Measurements from ENCODE around the gene SLC39A11.
"Not testable (repeated sequence)": the region's sequence is repeated elsewhere in the genome, so short reads cannot be mapped to it uniquely, and the experiment has no call there.

The SLC39A11 gene

GRCh38 chr17:72710202-72710601, 382.3 kb downstream of the SLC39A11 start:
- Histone ChIP-seq H3K36me3 (peaks cover 31% of the 10 kb centered on the region), H4K20me1 (no peaks in the 10 kb centered on the region), H3K4me3 (no peak overlapping the region), H3K27me3 (no peaks in the 10 kb centered on the region), H3K9me3 (peaks cover 26% of the 10 kb centered on the region), H3K27ac (no peak overlapping the region), H3K4me1 (no peaks in the 10 kb centered on the region), H3K4me2 (no peak overlapping the region), H3K9ac (no peak overlapping the region)
- no peak for TF ChIP-seq Cebpa-rat (IDR thresholded peaks at IDR 0.05)

- Histone ChIP-seq H3K36me3 (peaks cover 36% of the 10 kb centered on the region), H3K9me3 (peaks cover 26% of the 10 kb centered on the region)
- H3K9ac ChIP-seq, H3K27ac ChIP-seq, H3K27me3 ChIP-seq, H3K4me3 ChIP-seq, H3K4me2 ChIP-seq, H4K20me1 ChIP-seq, H3K4me1 ChIP-seq: not testable (repeated sequence)
These were observed 383.8 kb downstream of the SLC39A11 start for GRCh38 chr17:72708682-72709081.

- H3K4me2 ChIP-seq: no peak overlapping the region
- no peaks in the 10 kb centered on the region for H3K27me3 ChIP-seq
- TF ChIP-seq Cebpa-rat (IDR thresholded peaks at IDR 0.05): no peak
- no peaks in the 10 kb centered on the region for H3K4me1 ChIP-seq
- no peak overlapping the region for H3K4me3 ChIP-seq
- no peak overlapping the region for H3K9ac ChIP-seq
- peaks cover 26% of the 10 kb centered on the region for H3K9me3 ChIP-seq
- H3K27ac ChIP-seq: no peak overlapping the region
- H4K20me1 ChIP-seq: no peaks in the 10 kb centered on the region
- peaks cover 32% of the 10 kb centered on the region for H3K36me3 ChIP-seq
These were observed 384.6 kb downstream of the SLC39A11 start for GRCh38 chr17:72707881-72708280.

- Histone ChIP-seq H3K27me3 (no peaks in the 10 kb centered on the region), H4K20me1 (no peaks in the 10 kb centered on the region), H3K4me1 (no peaks in the 10 kb centered on the region), H3K4me2 (no peak overlapping the region), H3K36me3 (peaks cover 19% of the 10 kb centered on the region), H3K9me3 (peaks cover 26% of the 10 kb centered on the region), H3K9ac (no peak overlapping the region), H3K4me3 (no peak overlapping the region), H3K27ac (no peak overlapping the region)
- no peak for TF ChIP-seq Cebpa-rat (IDR thresholded peaks at IDR 0.05)
These were observed 386.0 kb downstream of the SLC39A11 start for GRCh38 chr17:72706396-72706981.

GRCh38 chr17:72705905-72706395, 386.5 kb downstream of the SLC39A11 start:
- Histone ChIP-seq H3K27ac (no peak overlapping the region), H4K20me1 (no peaks in the 10 kb centered on the region), H3K36me3 (peaks cover 18% of the 10 kb centered on the region), H3K4me1 (no peaks in the 10 kb centered on the region), H3K4me3 (no peak overlapping the region), H3K4me2 (no peak overlapping the region), H3K9me3 (peaks cover 26% of the 10 kb centered on the region), H3K27me3 (no peaks in the 10 kb centered on the region), H3K9ac (no peak overlapping the region)
- TF ChIP-seq Cebpa-rat (IDR thresholded peaks at IDR 0.05): no peak

- H3K9ac ChIP-seq: no peak overlapping the region
- H3K4me3 ChIP-seq: no peak overlapping the region
- H4K20me1 ChIP-seq: no peaks in the 10 kb centered on the region
- no peak overlapping the region for H3K27ac ChIP-seq
- H3K4me1 ChIP-seq: peaks cover 8% of the 10 kb centered on the region
- H3K27me3 ChIP-seq: no peaks in the 10 kb centered on the region
- no peak for TF ChIP-seq Cebpa-rat (IDR thresholded peaks at IDR 0.05)
- peaks cover 25% of the 10 kb centered on the region for H3K36me3 ChIP-seq
- H3K4me2 ChIP-seq: no peak overlapping the region
- H3K9me3 ChIP-seq: peaks cover 34% of the 10 kb centered on the region
These were observed 389.5 kb downstream of the SLC39A11 start for GRCh38 chr17:72702998-72703397.

- Histone ChIP-seq H3K36me3 (peaks cover 25% of the 10 kb centered on the region), H3K9ac (no peak overlapping the region), H3K27ac (no peak overlapping the region), H3K27me3 (no peaks in the 10 kb centered on the region), H4K20me1 (no peaks in the 10 kb centered on the region), H3K4me3 (no peak overlapping the region), H3K4me2 (no peak overlapping the region), H3K4me1 (peaks cover 11% of the 10 kb centered on the region), H3K9me3 (peaks cover 31% of the 10 kb centered on the region)
- TF ChIP-seq Cebpa-rat (IDR thresholded peaks at IDR 0.05): no peak
These were observed 390.3 kb downstream of the SLC39A11 start for GRCh38 chr17:72702136-72702735.

GRCh38 chr17:72700226-72700625, 392.3 kb downstream of the SLC39A11 start:
- Histone ChIP-seq H3K9me3 (peaks cover 31% of the 10 kb centered on the region), H4K20me1 (no peaks in the 10 kb centered on the region), H3K4me3 (no peak overlapping the region), H3K4me2 (no peak overlapping the region), H3K27ac (no peak overlapping the region), H3K36me3 (peaks cover 25% of the 10 kb centered on the region), H3K27me3 (no peaks in the 10 kb centered on the region), H3K9ac (no peak overlapping the region), H3K4me1 (peaks cover 11% of the 10 kb centered on the region)
- no peak for TF ChIP-seq Cebpa-rat (IDR thresholded peaks at IDR 0.05)

- Histone ChIP-seq H3K36me3 (peaks cover 22% of the 10 kb centered on the region), H3K27ac (no peak overlapping the region), H3K9ac (no peak overlapping the region), H3K9me3 (peaks cover 31% of the 10 kb centered on the region), H3K4me2 (no peak overlapping the region), H3K4me1 (peaks cover 11% of the 10 kb centered on the region), H3K4me3 (no peak overlapping the region), H4K20me1 (no peaks in the 10 kb centered on the region), H3K27me3 (no peaks in the 10 kb centered on the region)
- no peak for TF ChIP-seq Cebpa-rat (IDR thresholded peaks at IDR 0.05)
These were observed 392.9 kb downstream of the SLC39A11 start for GRCh38 chr17:72699545-72699944.

- H3K27ac ChIP-seq: no peak overlapping the region
- no peak overlapping the region for H3K4me3 ChIP-seq
- H3K36me3 ChIP-seq: peaks cover 20% of the 10 kb centered on the region
- no peaks in the 10 kb centered on the region for H3K27me3 ChIP-seq
- no peaks in the 10 kb centered on the region for H4K20me1 ChIP-seq
- H3K4me1 ChIP-seq: peaks cover 11% of the 10 kb centered on the region
- no peak overlapping the region for H3K4me2 ChIP-seq
- H3K9me3 ChIP-seq: peaks cover 31% of the 10 kb centered on the region
- TF ChIP-seq Cebpa-rat (IDR thresholded peaks at IDR 0.05): no peak
- no peak overlapping the region for H3K9ac ChIP-seq
These were observed 394.8 kb downstream of the SLC39A11 start for GRCh38 chr17:72697602-72698146.

Measured in BLaER1 (cell line).